ENCODE results near the gene C1orf210. TPM values are rescaled to one million over a fixed set of nuclear protein-coding genes. Genes with fewer than 3 reads are reported as not detected.
A peak's percentile ranks its signal among the peaks of the same experiment; 100 is the strongest.

Gene C1orf210
- total and polyA plus RNA-seq, 10 donors = not detected

- peaks cover 0 to 7% (median 0%) of the 10 kb centered on the region in 6 donors for H3K4me1 ChIP-seq
- intact Hi-C loops (cut with DNase I; ENCODE audit: low total_unique reads) = no loop called here
- no peak for DNase-seq
- no peaks in the 10 kb centered on the region for H3K9me3 ChIP-seq
- peaks cover 0 to 68% (median 8%) of the 10 kb centered on the region in 6 donors for H3K36me3 ChIP-seq
- H3K27me3 ChIP-seq (replicated peaks in 1 of 7) = no peaks in the 10 kb centered on the region
- no peak overlapping the region for H3K27ac ChIP-seq
- WGBS, 5 donors = 78 to 92% (median 85%) methylated on average over 4 of the region's 4 CpGs
- no peak overlapping the region for H3K4me3 ChIP-seq
- TF ChIP-seq POLR2A (IDR thresholded peaks at IDR 0.05) (no peak), POLR2AphosphoS5 (IDR thresholded peaks at IDR 0.05) (no peak)
- TF ChIP-seq, protein P1, sequence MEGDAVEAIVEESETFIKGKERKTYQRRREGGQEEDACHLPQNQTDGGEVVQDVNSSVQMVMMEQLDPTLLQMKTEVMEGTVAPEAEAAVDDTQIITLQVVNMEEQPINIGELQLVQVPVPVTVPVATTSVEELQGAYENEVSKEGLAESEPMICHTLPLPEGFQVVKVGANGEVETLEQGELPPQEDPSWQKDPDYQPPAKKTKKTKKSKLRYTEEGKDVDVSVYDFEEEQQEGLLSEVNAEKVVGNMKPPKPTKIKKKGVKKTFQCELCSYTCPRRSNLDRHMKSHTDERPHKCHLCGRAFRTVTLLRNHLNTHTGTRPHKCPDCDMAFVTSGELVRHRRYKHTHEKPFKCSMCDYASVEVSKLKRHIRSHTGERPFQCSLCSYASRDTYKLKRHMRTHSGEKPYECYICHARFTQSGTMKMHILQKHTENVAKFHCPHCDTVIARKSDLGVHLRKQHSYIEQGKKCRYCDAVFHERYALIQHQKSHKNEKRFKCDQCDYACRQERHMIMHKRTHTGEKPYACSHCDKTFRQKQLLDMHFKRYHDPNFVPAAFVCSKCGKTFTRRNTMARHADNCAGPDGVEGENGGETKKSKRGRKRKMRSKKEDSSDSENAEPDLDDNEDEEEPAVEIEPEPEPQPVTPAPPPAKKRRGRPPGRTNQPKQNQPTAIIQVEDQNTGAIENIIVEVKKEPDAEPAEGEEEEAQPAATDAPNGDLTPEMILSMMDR (IDR thresholded peaks at IDR 0.05 in 8 of 11, conservative IDR thresholded peaks at IDR 0.05 in 3 of 11) = no peak
Measured at GRCh38 chr1:43318831-43319230, 33.5 kb upstream of the C1orf210 start.

DNA sequence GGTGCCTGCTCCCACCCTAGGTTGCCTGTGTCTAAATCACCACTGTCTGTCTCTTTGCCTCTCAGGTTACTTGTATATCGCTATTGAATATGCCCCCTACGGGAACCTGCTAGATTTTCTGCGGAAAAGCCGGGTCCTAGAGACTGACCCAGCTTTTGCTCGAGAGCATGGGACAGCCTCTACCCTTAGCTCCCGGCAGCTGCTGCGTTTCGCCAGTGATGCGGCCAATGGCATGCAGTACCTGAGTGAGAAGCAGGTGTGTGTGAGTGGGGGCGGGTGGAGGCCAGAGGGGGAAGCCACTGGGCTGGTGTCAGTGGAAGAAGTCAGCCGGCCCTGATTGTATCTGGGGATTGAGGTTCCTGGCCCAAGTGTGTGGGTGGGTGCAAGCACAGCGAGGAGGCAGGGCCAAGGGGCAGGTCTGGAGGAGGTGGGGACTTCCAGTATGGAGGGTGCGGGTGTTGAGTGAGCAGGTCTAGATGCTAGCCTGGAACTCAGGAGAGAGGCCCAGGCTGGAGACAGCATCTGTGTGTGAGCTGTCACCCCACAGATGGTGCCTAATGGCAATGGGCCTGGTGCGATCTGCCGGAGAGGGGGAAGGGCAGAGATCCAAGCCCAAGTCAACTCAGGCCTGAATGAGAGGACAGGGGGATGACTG lies 32.6 kb upstream of the C1orf210 start:
- 80 to 93% (median 90%) methylated on average over 15 of the region's 15 CpGs for WGBS, 5 donors

DNA sequence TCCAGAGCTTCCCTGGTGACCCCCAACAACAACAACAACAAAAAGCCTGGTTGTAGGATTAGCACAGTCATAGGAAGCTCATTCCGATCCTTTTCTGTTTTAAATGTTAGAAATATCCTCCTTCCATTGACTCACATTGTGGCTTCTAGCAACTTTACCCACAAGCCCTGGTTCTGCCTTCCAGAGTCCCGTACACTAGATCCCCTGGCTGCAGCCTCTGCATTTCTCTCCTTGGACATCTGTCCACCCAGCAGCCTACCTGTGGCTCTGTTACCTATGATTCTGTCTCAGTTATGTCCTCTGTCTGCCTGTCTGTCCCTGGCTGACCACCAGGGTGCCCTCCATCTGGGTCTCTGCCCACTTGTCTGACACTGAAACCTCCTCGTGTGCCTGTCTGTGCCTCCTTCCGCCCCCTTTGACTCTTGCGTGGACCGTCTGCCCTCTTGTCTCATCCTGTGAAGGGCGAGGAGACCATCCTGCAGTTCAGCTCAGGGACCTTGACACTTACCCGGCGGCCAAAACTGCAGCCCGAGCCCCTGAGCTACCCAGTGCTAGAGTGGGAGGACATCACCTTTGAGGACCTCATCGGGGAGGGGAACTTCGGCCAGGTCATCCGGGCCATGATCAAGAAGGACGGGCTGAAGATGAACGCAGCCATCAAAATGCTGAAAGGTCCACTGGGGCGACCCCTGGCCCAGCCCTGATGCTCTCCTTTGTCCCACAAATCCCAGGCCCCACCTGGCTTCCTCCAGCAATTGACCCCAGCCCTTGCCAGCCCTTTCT lies 31.5 kb upstream of the C1orf210 start:
- no peak for DNase-seq
- WGBS, 5 donors = 84 to 92% (median 88%) methylated on average over 16 of the region's 16 CpGs
- intact Hi-C loops (cut with DNase I; ENCODE audit: low total_unique reads) = no loop called here
- Histone ChIP-seq H3K27ac (no peak overlapping the region), H3K27me3 (replicated peaks in 1 of 7) (no peaks in the 10 kb centered on the region), H3K4me1 (peaks cover 0 to 7% (median 0%) of the 10 kb centered on the region in 6 donors), H3K9me3 (no peaks in the 10 kb centered on the region), H3K36me3 (peaks cover 0 to 69% (median 2%) of the 10 kb centered on the region in 6 donors), H3K4me3 (no peak overlapping the region)
- TF ChIP-seq POLR2A (IDR thresholded peaks at IDR 0.05) (no peak), POLR2AphosphoS5 (IDR thresholded peaks at IDR 0.05) (no peak)
- TF ChIP-seq, protein P1 (IDR thresholded peaks at IDR 0.05 in 8 of 11, conservative IDR thresholded peaks at IDR 0.05 in 3 of 11) = no peak

More for the DNA sequence above, 32.6 kb upstream of the C1orf210 start:
- intact Hi-C loops (cut with DNase I; ENCODE audit: low total_unique reads) = no loop called here
- Histone ChIP-seq H3K9me3 (no peaks in the 10 kb centered on the region), H3K27me3 (replicated peaks in 1 of 7) (no peaks in the 10 kb centered on the region), H3K36me3 (peaks cover 0 to 68% (median 6%) of the 10 kb centered on the region in 6 donors), H3K4me3 (no peak overlapping the region), H3K4me1 (peaks cover 0 to 7% (median 0%) of the 10 kb centered on the region in 6 donors), H3K27ac (no peak overlapping the region)
- DNase-seq = peak; percentile 58
- TF ChIP-seq POLR2A (IDR thresholded peaks at IDR 0.05) = no peak

- whole genome bisulfite sequencing, 5 donors = 72 to 94% (median 89%) methylated on average over 10 of the region's 10 CpGs
- Histone ChIP-seq H3K27me3 (replicated peaks in 1 of 7) (no peaks in the 10 kb centered on the region), H3K36me3 (peaks cover 0 to 68% (median 0%) of the 10 kb centered on the region in 6 donors), H3K27ac (no peak overlapping the region), H3K9me3 (no peaks in the 10 kb centered on the region), H3K4me3 (no peak overlapping the region), H3K4me1 (peaks cover 0 to 12% (median 0%) of the 10 kb centered on the region in 6 donors)
- TF ChIP-seq, protein P1 (IDR thresholded peaks at IDR 0.05 in 8 of 11, conservative IDR thresholded peaks at IDR 0.05 in 3 of 11) = no peak
- TF ChIP-seq POLR2A (IDR thresholded peaks at IDR 0.05) = no peak
- no peak for TF ChIP-seq POLR2AphosphoS5 (IDR thresholded peaks at IDR 0.05)
- peak; percentile 67 for DNase-seq
- intact Hi-C loops (cut with DNase I; ENCODE audit: low total_unique reads) = no loop called here
Measured at GRCh38 chr1:43315963-43316737, 30.8 kb upstream of the C1orf210 start.

Measured in spleen (tissue), 11 donors.